ENCODE measurements around the gene ART5. TPM values are rescaled to one million over a fixed set of nuclear protein-coding genes. Genes with fewer than 3 reads are reported as not detected.

ART5 gene
- total RNA-seq, 1 donor from 2014 or later: 0.54 TPM

GRCh38 chr11:3613998-3614741 lies 27.6 kb downstream of the ART5 start:
- no peak overlapping the region for H3K4me3 ChIP-seq (ENCODE audit: low read depth, low read length)
- TF ChIP-seq, protein P1, sequence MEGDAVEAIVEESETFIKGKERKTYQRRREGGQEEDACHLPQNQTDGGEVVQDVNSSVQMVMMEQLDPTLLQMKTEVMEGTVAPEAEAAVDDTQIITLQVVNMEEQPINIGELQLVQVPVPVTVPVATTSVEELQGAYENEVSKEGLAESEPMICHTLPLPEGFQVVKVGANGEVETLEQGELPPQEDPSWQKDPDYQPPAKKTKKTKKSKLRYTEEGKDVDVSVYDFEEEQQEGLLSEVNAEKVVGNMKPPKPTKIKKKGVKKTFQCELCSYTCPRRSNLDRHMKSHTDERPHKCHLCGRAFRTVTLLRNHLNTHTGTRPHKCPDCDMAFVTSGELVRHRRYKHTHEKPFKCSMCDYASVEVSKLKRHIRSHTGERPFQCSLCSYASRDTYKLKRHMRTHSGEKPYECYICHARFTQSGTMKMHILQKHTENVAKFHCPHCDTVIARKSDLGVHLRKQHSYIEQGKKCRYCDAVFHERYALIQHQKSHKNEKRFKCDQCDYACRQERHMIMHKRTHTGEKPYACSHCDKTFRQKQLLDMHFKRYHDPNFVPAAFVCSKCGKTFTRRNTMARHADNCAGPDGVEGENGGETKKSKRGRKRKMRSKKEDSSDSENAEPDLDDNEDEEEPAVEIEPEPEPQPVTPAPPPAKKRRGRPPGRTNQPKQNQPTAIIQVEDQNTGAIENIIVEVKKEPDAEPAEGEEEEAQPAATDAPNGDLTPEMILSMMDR (IDR thresholded peaks at IDR 0.05; ENCODE audit: insufficient read depth, low read length, poor library complexity, severe bottlenecking): no peak
- H3K27me3 ChIP-seq (ENCODE audit: control insufficient read depth, insufficient read depth, low read length): no peaks in the 10 kb centered on the region
- no peak for DNase-seq (ENCODE audit: low read depth)
- H3K36me3 ChIP-seq (ENCODE audit: control insufficient read depth, insufficient read depth, low read length): no peaks in the 10 kb centered on the region

DNA sequence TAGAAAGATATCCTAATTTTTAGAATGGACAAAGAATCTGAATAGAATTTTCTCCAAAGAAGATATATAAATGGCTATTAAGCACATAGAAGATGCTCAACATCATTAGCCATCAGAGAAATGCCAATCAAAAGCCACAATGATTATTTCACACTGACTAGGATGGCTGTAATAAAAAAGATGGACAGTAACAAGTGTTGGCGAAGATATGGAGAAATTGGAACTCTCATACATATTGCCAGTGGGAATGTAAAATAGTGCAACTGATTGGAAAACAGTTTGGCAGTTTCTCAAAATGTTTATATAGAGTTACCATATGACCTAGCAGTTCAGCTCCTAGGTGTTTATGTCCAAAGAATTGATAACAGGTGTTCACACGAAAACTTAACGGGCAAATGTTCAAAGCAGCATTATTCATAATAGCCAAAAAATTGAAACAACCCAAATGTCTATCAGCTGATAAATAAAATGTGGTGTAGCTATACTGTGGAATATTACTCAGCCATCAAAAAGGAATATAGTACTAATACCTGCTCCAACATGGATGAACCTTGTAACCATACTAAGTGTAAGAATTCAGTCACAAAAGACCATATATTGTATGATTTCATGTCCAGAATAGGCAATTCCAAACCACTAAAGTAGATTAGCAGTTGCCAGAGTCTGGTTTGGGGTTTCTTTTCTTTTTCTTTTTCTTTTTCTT lies 29.7 kb downstream of the ART5 start:
- Histone ChIP-seq H3K27me3 (ENCODE audit: control insufficient read depth, insufficient read depth, low read length) (no peaks in the 10 kb centered on the region), H3K36me3 (ENCODE audit: control insufficient read depth, insufficient read depth, low read length) (no peaks in the 10 kb centered on the region), H3K4me3 (ENCODE audit: low read depth, low read length) (no peak overlapping the region)
- TF ChIP-seq, protein P1 (IDR thresholded peaks at IDR 0.05; ENCODE audit: insufficient read depth, low read length, poor library complexity, severe bottlenecking): no peak
- no peak for DNase-seq (ENCODE audit: low read depth)

DNA sequence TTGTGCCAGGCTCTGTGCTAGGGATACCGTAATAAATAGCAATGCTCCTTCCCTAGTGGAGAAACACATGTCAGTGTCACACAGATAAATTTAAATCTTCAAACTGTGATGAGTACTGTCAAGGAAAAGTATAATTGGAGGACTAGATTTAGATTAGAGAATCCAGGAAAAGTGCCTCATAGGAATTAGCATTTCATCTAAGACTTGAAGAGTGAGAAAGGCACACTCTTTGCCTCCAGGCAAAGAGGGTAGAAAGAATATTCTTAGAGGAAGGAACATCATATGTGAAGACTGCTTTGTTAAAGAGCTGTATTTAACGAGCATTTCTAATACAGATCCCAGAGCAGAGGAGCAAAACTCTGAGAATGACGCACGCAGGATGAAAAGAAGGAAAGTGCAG lies 30.9 kb downstream of the ART5 start:
- no peaks in the 10 kb centered on the region for H3K36me3 ChIP-seq (ENCODE audit: control insufficient read depth, insufficient read depth, low read length)
- TF ChIP-seq, protein P1 (IDR thresholded peaks at IDR 0.05; ENCODE audit: insufficient read depth, low read length, poor library complexity, severe bottlenecking): no peak
- H3K27me3 ChIP-seq (ENCODE audit: control insufficient read depth, insufficient read depth, low read length): no peaks in the 10 kb centered on the region
- no peak overlapping the region for H3K4me3 ChIP-seq (ENCODE audit: low read depth, low read length)
- DNase-seq (ENCODE audit: low read depth): no peak

DNA sequence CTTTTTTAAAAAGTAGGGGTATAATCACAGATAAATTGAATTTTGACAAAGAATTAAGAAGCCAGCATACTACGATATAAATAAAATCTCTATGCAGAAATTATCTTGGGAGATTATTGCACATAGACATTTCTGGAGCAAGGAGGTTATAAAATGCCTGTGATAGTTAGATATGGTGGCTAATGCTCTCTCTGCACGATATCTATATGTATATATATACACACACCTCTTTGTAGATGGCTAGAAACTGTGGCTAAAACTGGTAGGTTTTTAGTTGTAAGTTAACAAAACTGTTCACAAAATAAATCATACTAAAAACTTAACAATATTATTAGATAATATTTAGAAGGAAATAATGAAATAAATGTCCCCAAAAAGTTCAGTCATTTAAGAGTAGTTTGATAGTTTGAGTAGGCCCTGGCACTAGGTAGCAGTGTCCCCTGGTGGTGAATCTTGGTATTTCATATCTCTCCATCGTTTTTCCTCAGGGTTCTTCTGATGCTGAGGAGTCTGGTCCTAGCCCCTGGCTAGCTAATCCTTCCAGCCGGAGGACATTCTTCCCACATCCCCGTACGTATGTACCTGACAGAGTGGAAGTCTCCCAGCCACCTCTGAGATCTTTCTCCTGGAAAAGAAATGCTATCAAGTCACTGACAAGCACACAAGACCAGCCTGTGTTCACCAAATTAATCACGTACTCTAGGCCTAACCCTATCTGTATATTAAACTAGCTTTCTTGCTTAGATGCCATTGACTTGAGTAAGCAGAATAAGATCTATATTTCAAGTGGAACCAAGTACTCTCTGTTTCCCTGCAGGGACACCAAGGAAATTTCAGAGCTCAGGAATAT lies 32.2 kb downstream of the ART5 start:
- TF ChIP-seq, protein P1 (IDR thresholded peaks at IDR 0.05; ENCODE audit: insufficient read depth, low read length, poor library complexity, severe bottlenecking): peak; percentile 91
- no peaks in the 10 kb centered on the region for H3K27me3 ChIP-seq (ENCODE audit: control insufficient read depth, insufficient read depth, low read length)
- no peak overlapping the region for H3K4me3 ChIP-seq (ENCODE audit: low read depth, low read length)
- no peaks in the 10 kb centered on the region for H3K36me3 ChIP-seq (ENCODE audit: control insufficient read depth, insufficient read depth, low read length)
- DNase-seq (ENCODE audit: low read depth): no peak

DNA sequence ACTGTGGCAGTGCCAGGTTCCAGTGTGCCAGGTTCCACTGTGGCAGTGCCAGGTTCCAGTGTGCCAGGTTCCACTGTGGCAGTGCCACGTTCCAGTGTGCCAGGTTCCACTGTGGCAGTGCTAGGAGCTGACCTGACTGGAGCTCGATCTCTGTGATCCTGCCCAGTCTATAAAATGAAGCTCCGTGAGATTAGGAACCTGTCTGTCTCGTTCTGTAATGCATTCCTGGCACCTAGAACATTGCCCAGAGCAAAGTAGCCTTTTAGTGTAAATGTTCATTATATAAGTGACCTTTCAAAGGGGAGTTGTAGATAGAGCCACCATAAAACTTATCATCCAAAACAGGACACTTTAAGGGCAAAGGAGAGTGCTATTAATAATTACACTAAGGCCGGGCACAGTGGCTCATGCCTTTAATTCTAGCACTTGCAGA lies 36.0 kb downstream of the ART5 start:
- Histone ChIP-seq H3K4me3 (ENCODE audit: low read depth, low read length) (no peak overlapping the region), H3K36me3 (ENCODE audit: control insufficient read depth, insufficient read depth, low read length) (no peaks in the 10 kb centered on the region), H3K27me3 (ENCODE audit: control insufficient read depth, insufficient read depth, low read length) (no peaks in the 10 kb centered on the region)
- TF ChIP-seq, protein P1 (IDR thresholded peaks at IDR 0.05; ENCODE audit: insufficient read depth, low read length, poor library complexity, severe bottlenecking): no peak
- no peak for DNase-seq (ENCODE audit: low read depth)
